Endometrial microvascular endothelial cells (primary cell): ENCODE measurements around the gene FBXO3. TPM values are rescaled to one million over a fixed set of nuclear protein-coding genes. Genes with fewer than 3 reads are reported as not detected.

Experiments
- in situ Hi-C: cut with HindIII; loops from 2 replicates; pipeline ENCODE4 v1.10.0; 2017; ENCODE audit warnings: low sequenced_read_pairs, low pct_unique_long_range_greater_than_20kb; ENCODE audit errors: inconsistent ontology term
- total RNA-seq: library from RNA; depleted of rRNA; stranded (reverse); fragments of >200 nt; gene quantifications from one replicate; pipeline ENCODE4 v1.2.3, GENCODE V29; 2015; ENCODE audit errors: inconsistent ontology term

Gene FBXO3
- total RNA-seq, 1 donor from 2014 or later, result 38.1 TPM

DNA sequence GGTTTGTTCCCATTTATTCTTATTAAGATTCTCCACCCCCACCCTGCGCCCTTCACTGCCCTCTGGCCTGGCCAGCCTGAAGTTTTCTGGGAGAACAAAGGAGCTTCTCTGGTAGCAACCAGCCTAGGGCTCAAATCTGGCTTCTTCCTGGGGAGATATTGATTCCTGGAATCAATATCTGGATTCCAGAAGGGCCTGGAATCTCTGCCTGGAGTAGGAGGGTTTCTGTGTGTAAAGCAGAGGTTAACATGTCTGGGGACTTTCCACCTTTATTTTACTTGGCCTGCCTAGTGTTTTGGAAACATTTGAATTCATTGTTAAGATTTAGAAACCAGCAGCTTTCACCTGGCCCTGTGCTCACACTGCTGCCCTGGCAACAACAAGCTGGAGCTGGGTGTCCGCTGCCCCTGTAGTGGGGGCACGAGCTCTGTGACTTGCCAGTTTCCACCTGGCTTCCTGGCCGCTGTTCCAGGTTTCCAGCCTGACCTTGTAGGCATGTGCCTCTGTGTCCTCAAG, 79.2 kb downstream of the FBXO3 start:
- in situ Hi-C loops, result no loop called here

GRCh38 chr11:33694346-33695050, 79.8 kb downstream of the FBXO3 start:
- in situ Hi-C loops, result no loop called here

- in situ Hi-C loops, result no loop called here
Observed at GRCh38 chr11:33692541-33692940, 81.8 kb downstream of the FBXO3 start.

DNA sequence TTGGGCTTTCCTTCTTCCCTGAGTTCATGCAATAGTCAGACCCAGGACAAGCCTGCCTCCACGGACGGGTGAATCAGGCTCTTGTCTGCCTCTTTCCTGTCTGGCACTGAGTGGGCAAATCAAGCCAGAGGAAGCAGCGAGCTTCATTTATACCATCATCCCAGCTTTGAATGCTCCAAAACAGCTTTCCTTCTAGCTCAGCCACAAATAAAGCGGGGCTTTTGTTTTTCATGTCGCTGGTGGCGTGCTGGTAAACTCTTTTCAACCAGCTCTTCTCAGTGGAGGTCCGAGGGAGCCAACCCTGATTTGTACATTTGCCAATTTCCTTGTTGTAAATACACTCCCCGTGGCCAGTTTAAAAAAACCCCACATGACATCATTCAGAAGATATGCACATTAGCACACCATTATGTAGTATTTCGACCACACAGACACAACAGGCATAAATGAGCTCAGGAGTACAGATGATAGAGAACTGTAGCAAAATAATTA, 82.3 kb downstream of the FBXO3 start:
- in situ Hi-C loops, result no loop called here

GRCh38 chr11:33691066-33691864, 83.1 kb downstream of the FBXO3 start:
- in situ Hi-C loops, result no loop called here

Other genes with a start within 250 kb of the FBXO3 start
- not detected for gene C11orf91, start 73.7 kb downstream of the FBXO3 start, total RNA-seq
- gene CD59, start 38.1 kb downstream of the FBXO3 start, total RNA-seq, result 2,591 TPM
- gene LMO2, start 117.6 kb upstream of the FBXO3 start, total RNA-seq, result 7.7 TPM